Diencephalon (tissue), 1 donor: Measurements from ENCODE around the gene DIP2C. TPM values are rescaled to one million over a fixed set of nuclear protein-coding genes. Genes with fewer than 3 reads are reported as not detected.

Source experiments
- small RNA-seq: library from RNA; depleted of rRNA; stranded (forward); fragments of <200 nt; gene quantifications from one replicate; pipeline ENCODE3, GENCODE V24; 2014
- total RNA-seq: library from RNA; depleted of rRNA; stranded (reverse); fragments of >200 nt; gene quantifications from one replicate; pipeline ENCODE4 v1.2.3, GENCODE V29; 2014

Gene DIP2C, protein sequence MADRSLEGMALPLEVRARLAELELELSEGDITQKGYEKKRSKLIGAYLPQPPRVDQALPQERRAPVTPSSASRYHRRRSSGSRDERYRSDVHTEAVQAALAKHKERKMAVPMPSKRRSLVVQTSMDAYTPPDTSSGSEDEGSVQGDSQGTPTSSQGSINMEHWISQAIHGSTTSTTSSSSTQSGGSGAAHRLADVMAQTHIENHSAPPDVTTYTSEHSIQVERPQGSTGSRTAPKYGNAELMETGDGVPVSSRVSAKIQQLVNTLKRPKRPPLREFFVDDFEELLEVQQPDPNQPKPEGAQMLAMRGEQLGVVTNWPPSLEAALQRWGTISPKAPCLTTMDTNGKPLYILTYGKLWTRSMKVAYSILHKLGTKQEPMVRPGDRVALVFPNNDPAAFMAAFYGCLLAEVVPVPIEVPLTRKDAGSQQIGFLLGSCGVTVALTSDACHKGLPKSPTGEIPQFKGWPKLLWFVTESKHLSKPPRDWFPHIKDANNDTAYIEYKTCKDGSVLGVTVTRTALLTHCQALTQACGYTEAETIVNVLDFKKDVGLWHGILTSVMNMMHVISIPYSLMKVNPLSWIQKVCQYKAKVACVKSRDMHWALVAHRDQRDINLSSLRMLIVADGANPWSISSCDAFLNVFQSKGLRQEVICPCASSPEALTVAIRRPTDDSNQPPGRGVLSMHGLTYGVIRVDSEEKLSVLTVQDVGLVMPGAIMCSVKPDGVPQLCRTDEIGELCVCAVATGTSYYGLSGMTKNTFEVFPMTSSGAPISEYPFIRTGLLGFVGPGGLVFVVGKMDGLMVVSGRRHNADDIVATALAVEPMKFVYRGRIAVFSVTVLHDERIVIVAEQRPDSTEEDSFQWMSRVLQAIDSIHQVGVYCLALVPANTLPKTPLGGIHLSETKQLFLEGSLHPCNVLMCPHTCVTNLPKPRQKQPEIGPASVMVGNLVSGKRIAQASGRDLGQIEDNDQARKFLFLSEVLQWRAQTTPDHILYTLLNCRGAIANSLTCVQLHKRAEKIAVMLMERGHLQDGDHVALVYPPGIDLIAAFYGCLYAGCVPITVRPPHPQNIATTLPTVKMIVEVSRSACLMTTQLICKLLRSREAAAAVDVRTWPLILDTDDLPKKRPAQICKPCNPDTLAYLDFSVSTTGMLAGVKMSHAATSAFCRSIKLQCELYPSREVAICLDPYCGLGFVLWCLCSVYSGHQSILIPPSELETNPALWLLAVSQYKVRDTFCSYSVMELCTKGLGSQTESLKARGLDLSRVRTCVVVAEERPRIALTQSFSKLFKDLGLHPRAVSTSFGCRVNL (N-terminal part only)
- 46.4 TPM for total RNA-seq

DNA sequence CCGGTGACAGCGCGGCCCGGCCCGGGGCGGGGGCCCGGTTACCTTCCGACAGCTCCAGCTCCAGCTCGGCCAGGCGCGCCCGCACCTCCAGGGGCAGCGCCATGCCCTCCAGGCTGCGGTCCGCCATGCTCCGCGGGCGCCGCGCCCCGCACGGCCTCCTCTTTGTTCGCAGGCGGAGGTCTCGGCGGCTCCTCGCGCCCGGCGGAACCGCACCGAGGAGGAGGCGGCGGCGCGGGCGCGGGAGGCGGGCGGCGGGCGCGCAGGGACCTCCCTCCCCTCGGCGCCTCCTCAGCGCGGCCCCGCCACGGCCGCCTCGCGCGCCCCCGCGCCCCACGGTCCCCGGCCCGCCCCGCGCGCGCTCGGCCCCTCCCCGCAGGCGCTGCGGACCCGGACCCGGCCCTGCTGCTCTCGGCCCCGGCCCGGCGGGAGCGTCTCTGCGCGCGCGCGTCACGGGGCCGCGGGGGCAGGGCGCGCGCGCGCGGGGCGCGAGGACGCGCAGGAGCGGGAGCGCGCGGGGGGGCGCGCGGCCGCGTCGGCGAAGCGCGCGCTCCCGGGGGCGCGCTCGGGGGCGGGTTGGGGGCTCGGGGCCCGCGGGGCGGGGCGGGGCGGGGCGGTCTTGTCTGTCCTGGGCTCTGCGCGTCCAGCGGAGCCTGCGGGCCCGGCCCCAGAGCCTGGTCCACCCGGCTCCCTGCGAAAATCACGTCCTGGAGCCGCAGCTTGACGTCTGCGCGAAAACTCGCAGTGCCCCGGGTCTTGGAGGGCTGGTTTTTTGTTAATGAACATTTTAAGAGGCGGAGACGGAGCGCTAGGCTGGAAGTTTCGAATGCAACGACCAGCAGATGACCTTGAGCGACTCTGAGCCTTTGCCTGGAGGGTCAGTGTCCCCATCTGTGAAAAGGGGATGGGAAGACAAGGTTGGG, at the start of gene DIP2C:
Gene DIP2C, minus strand, starts transcription at position 217 of the 920 bp plus-strand sequence. Its CDS starts 90 bp downstream, at position 127.

Small RNA genes within 50 kb of the gene (small RNA-seq; reads per million reads assigned to genes)
- gene MIR5699 (0.62 reads per million, percentile 62 among the genes with 10 or more reads in this experiment), gene RN7SL754P (not detected), gene RNA5SP298 (0.21 reads per million)

Other genes with a start within 250 kb of the DIP2C start
- gene LARP4B, start 242.0 kb upstream of the DIP2C start, total RNA-seq = 37.6 TPM